T-helper 2 cell treated with Interferon-gamma antibody and Interleukin-4, amounts not matched to agents 5 μg/mL and 100 μg/mL, for 36 hours (primary cell): ENCODE measurements around the gene CCDC158.
"Not testable (repeated sequence)": the region's sequence is repeated elsewhere in the genome, so short reads cannot be mapped to it uniquely, and the experiment has no call there.

ENCODE experiments used
- DNase-seq: peaks from one replicate; pipeline ENCODE4 v3.0.0; 2021; ENCODE audit warnings: low spot score
- H3K27ac Mint-ChIP-seq: one replicate; pipeline ENCODE4 v1.8.0; 2021; ENCODE audit warnings: mild to moderate bottlenecking, mixed read lengths
- H3K27me3 Mint-ChIP-seq: one replicate; pipeline ENCODE4 v1.8.0; 2021; ENCODE audit warnings: low read depth, mixed read lengths
- H3K36me3 Mint-ChIP-seq: one replicate; pipeline ENCODE4 v1.8.0; 2021; ENCODE audit warnings: low read depth, mixed read lengths
- H3K4me1 Mint-ChIP-seq: one replicate; pipeline ENCODE4 v1.8.0; 2021; ENCODE audit warnings: low read depth, mixed read lengths
- H3K4me3 Mint-ChIP-seq: one replicate; pipeline ENCODE4 v1.8.0; 2022; ENCODE audit warnings: mild to moderate bottlenecking, moderate library complexity, mixed read lengths
- H3K9me3 Mint-ChIP-seq: one replicate; pipeline ENCODE4 v1.8.0; 2021; ENCODE audit warnings: mixed read lengths

The CCDC158 gene

DNA sequence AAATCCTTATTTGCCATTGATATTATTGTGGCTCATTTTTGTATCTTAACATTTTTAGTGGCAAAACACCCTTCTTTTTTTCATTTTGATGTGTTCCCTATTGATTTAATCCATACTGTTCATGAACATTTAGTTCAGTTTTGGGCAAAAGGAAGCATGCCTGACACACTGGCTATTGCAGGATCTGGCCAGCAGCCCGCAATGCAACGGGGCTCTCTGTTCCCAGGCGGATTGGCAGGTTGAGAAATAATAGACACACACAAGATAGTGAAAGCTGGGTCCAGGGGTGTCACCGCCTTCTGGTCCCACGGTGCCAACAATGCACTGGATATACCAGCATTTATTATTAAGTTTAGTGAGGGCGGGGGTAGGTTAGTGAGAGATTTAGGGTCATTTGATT lies 139.3 kb downstream of the CCDC158 start:
- not testable (repeated sequence) for H3K4me3 Mint-ChIP-seq

DNA sequence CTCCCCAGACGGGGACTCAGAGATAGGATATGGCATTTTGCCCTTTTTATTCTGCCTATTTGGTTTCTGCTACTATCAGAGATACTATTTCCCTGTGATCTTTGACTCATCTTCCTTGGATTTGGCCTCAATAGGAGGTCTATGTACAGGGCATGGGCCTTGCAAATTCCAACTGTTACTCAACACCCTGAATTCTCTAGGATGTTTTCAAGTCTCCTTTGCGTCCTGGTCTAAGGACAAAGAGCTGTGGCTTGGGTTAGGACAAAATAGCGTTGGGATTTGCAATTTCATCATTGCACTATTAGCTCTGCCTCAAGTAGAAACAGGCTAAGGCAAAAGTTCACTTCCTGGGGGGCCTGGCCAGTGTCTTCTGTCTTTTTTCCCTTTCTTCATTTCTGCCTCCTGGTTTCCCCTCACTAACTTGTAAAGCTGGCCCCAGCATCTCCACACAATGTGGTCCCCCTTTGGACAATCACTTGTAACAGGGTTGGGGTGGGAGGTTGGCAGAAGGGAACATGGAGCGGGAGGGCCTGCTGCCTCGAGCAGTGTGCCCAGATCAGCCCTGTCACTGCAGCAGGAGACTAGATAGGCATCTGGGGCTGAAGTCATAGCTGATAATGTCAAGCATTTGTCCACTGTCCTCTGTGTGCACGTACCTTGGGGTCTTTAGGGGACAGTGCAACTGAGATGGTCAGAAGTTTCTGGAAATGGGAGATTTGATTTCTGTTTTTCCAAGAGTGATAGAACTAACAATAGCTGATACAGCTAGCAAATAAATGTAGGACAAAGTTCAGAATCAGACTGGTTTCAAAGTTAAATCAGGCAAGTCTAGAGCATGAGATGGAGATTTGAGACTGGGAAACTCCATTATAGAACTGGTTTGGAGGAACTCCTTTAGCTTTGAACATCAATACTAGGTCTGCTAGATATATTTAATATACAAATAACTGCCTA lies 140.2 kb downstream of the CCDC158 start:
- H3K9me3 Mint-ChIP-seq: no peaks in the 10 kb centered on the region
- no peak overlapping the region for H3K4me3 Mint-ChIP-seq
- H3K27ac Mint-ChIP-seq: no peak overlapping the region
- H3K36me3 Mint-ChIP-seq: no peaks in the 10 kb centered on the region
- DNase-seq: no peak
- no peaks in the 10 kb centered on the region for H3K4me1 Mint-ChIP-seq
- peaks cover 26% of the 10 kb centered on the region for H3K27me3 Mint-ChIP-seq

More for the DNA sequence above, 139.3 kb downstream of the CCDC158 start:
- H3K4me1 Mint-ChIP-seq, H3K9me3 Mint-ChIP-seq, H3K27ac Mint-ChIP-seq, H3K36me3 Mint-ChIP-seq, DNase-seq: not testable (repeated sequence)
- H3K27me3 Mint-ChIP-seq: peaks cover 28% of the 10 kb centered on the region

DNA sequence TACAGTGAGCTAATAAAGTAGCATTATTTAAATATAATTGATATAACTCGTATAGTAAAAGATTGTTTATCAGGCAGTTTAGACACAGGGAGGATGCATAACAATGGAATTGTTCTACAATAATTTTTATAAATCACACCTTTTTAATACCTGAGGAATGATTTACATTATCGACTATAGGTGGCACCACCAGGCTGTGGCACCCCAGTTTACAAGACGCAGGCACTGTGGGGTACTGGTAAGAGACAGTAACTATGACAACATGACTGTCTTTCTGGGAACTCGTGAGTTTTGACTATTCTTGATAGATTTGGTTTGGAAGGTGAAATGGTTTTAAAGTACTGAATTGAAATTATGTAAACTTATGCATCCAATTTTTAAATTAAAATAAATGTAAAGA lies 141.5 kb downstream of the CCDC158 start:
- DNase-seq: no peak
- H3K36me3 Mint-ChIP-seq: no peaks in the 10 kb centered on the region
- no peaks in the 10 kb centered on the region for H3K9me3 Mint-ChIP-seq
- H3K4me3 Mint-ChIP-seq: no peak overlapping the region
- no peaks in the 10 kb centered on the region for H3K4me1 Mint-ChIP-seq
- peaks cover 29% of the 10 kb centered on the region for H3K27me3 Mint-ChIP-seq
- H3K27ac Mint-ChIP-seq: no peak overlapping the region

DNA sequence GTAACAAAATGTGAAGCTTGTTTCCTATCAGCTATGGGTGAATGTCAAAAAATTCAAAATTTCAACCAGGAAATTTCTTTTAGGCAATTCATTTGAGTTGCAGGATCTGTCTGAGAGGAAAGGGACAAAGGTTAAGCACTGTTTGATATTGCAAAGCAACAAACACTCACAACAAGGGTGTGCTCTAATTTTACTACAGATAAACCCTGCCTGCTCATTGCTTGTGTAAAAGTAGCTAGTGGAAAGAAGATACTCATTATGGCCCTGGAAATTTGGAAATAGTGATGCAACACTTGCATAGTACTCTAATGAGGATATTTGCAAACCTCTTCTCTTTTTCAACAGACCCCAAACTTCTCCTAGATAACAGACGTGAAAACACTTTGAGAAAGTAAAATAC lies 142.4 kb downstream of the CCDC158 start:
- Mint-ChIP-seq H3K9me3 (no peaks in the 10 kb centered on the region), H3K36me3 (no peaks in the 10 kb centered on the region), H3K27ac (no peak overlapping the region), H3K4me3 (no peak overlapping the region), H3K4me1 (no peaks in the 10 kb centered on the region), H3K27me3 (peaks cover 30% of the 10 kb centered on the region)
- DNase-seq: no peak

DNA sequence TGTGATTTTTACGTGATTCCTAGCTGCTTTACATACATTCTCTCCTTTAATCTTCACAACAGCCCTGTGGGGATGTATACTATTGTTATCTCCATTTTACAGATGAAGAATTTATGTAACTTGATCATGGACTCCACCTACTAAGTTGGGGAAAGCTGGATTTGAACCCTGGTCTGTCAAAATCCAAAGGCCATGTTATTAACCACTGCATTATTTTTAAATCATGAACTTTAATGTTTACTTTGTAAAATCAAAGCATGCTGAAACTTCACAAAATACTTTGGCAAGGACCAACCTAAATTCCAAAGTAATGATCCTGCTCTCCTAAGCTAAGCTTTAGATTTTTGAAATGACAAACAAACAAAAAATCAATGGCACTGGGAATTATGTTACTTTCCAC lies 143.3 kb downstream of the CCDC158 start:
- Mint-ChIP-seq H3K27ac (no peak overlapping the region), H3K36me3 (no peaks in the 10 kb centered on the region), H3K4me3 (no peak overlapping the region), H3K9me3 (no peaks in the 10 kb centered on the region), H3K27me3 (peaks cover 35% of the 10 kb centered on the region), H3K4me1 (no peaks in the 10 kb centered on the region)
- DNase-seq: no peak

DNA sequence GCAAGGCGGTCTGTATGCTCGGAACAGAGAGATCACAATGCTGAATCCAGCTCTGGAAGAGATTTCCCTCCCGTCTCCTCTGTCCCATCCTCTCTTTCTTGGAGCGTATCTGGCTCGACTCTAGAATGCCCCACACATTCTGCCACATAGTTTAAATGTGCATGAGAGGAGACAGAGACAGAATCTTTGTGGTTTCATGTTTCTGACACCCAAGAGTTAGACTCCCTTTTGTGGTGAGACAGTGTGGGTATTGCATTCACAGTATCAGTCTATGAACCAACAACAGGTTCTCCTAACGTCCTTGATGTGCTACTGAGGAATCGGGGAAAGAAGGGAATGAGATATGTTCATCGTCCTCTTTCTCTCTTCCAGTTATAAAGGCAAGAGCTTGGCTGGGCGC lies 144.1 kb downstream of the CCDC158 start:
- H3K27ac Mint-ChIP-seq: no peak overlapping the region
- H3K4me3 Mint-ChIP-seq: no peak overlapping the region
- H3K4me1 Mint-ChIP-seq: no peaks in the 10 kb centered on the region
- H3K27me3 Mint-ChIP-seq: peaks cover 35% of the 10 kb centered on the region
- H3K9me3 Mint-ChIP-seq: no peaks in the 10 kb centered on the region
- no peak for DNase-seq
- no peaks in the 10 kb centered on the region for H3K36me3 Mint-ChIP-seq

DNA sequence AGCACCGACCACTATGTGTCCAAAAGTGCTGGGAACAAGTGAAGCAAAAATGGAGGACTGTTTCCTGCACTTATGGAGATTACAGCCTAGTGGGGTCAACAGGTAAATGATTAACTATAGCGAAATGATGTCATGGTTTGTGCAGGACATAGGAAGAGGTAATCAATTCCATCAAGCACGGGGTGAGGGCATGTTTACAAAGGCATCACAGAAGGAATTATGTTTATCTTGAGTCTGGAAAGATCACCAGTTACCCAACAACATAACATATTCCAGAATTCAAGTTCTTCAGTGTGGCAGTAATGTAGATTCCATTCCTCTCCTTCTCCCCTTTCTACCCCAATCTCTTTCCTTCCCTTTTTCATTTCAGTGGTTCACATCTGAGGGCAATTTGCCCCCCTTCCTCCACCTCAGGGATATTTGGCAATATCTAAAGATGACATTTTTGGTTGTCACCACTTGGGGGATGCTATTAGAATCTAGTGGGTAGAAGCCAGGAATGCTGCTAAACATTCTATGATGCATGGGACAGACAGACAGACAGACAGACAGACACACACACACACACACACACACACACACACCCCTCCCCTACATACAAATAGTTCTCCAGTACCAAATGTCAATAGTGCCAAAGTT lies 145.3 kb downstream of the CCDC158 start:
- H3K4me1 Mint-ChIP-seq: no peaks in the 10 kb centered on the region
- peaks cover 38% of the 10 kb centered on the region for H3K27me3 Mint-ChIP-seq
- H3K27ac Mint-ChIP-seq: no peak overlapping the region
- no peaks in the 10 kb centered on the region for H3K36me3 Mint-ChIP-seq
- no peak overlapping the region for H3K4me3 Mint-ChIP-seq
- H3K9me3 Mint-ChIP-seq: no peaks in the 10 kb centered on the region
- DNase-seq: no peak

DNA sequence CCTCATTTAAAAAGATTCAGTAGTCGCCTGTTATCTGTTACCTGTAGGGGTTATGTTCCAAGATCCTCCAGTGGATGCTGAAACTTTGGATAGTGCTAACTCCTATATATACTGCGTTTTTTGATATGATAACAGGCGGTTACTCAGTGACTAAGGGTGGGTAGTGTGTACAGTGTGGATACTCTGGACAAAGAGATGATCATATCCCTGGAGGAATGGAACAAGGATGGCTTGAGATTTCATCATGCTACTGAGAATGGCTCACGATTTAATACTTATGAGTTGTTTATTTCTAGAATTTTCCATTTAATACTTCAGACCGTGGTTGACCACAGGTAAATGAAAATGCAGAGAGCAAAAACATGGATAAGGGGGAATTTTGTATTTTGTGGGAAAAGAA lies 147.9 kb downstream of the CCDC158 start:
- Mint-ChIP-seq H3K36me3 (no peaks in the 10 kb centered on the region), H3K9me3 (no peaks in the 10 kb centered on the region), H3K27me3 (peaks cover 34% of the 10 kb centered on the region), H3K27ac (no peak overlapping the region), H3K4me3 (no peak overlapping the region), H3K4me1 (no peaks in the 10 kb centered on the region)
- no peak for DNase-seq

DNA sequence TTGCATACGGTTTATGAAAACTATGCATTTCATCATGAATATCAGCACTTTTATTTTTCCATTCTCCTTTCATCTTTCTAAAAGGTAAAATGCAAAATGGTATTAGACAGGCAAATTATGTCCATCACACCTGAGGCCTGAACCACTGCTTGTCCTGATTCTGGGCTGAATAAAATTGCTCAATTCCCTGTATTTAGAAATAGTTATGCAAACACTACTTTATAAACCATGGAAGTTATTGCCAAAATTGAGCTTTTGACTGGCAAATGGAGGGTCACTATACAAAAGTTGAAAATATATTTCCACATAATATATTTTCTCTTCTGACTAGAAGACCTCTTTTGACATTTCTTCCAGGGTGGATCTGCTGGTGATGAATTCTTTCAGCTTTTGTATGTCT lies 148.4 kb downstream of the CCDC158 start:
- H3K9me3 Mint-ChIP-seq: no peaks in the 10 kb centered on the region
- no peak overlapping the region for H3K27ac Mint-ChIP-seq
- no peak overlapping the region for H3K4me3 Mint-ChIP-seq
- H3K27me3 Mint-ChIP-seq: peaks cover 34% of the 10 kb centered on the region
- no peaks in the 10 kb centered on the region for H3K36me3 Mint-ChIP-seq
- no peaks in the 10 kb centered on the region for H3K4me1 Mint-ChIP-seq
- DNase-seq: no peak

DNA sequence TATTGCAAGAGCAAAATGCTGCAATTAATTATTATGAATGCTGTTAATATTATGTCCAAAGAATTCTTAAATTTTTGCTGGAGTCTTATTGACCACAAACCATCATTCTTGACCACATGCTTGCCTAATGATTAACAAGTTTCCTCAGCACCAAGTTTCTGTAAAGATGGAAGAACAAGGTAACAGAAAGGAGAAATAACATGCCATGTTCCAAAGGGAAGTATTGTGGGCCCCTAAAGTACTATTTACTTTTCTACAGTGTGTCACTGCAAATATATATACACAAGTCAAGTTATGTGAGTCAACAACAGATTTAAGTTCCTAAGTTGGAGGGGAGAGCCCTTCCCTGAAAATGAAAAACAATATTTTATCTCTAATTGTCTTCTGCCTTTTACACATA lies 148.9 kb downstream of the CCDC158 start:
- Mint-ChIP-seq H3K27me3 (peaks cover 34% of the 10 kb centered on the region), H3K27ac (no peak overlapping the region), H3K9me3 (no peaks in the 10 kb centered on the region), H3K4me3 (no peak overlapping the region), H3K36me3 (no peaks in the 10 kb centered on the region), H3K4me1 (no peaks in the 10 kb centered on the region)
- DNase-seq: no peak

DNA sequence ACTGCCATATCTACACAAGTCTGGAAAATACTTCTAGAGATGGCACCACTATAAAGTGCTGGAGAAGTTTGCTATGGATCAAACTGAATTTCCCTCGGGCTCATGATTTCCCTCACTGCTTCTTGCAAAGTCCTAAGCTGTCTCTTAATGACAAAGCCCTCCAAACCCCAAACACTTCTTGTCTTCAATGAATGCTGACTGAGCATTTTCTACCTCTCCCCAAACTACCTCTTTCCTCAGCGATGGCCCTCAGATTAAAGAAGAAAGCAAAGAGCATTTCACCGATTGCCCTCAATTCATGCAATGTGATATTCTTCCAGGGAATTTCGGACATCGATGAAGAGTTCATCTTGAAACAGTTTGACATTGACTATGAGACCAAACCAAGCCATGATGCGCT lies 149.7 kb downstream of the CCDC158 start:
- Mint-ChIP-seq H3K36me3 (no peaks in the 10 kb centered on the region), H3K4me1 (no peaks in the 10 kb centered on the region), H3K27me3 (peaks cover 34% of the 10 kb centered on the region), H3K4me3 (no peak overlapping the region), H3K27ac (no peak overlapping the region), H3K9me3 (no peaks in the 10 kb centered on the region)
- no peak for DNase-seq

DNA sequence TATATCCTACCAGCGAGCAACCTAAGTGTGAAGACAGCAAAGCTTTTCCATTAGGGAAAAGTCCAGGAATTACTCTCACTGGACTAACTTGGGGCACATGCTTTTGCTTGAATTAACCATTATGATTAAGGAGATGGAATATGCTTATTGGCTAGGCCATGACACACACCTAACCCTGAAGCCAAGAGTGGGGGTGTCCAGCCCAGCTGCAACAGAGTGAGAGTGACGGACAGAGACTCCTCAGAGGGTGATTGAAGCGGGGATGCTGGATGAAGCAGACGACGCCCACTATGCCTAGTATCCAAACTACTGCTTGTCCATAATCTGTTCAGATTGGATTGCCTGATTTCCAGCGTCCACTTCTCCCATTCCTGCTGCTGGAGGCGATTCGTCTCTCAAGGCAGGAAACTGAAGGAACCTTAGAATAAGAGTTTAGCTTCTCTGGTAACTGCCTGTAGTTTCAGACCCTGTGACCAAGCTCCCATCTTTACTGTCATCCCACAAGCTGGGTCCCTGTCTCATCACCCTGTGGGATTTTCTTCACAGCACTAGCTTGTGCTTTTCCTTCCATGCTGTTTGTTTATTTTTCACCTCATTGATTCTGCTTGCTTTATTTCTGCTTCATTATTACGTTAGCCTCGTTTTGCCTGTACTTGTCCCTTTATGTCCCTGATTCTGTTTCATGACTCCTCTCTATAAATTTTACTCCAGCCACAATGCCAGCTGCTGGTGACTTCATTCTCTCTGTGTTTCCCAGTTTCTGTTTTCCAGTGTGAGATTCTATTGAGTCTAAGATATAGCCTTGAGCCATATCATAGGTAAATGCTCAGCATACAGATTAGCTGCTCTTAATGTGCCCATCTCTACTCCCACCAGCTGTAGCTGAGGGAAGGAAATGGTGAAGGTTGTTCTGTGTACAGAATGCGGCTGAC lies 150.4 kb downstream of the CCDC158 start:
- peaks cover 29% of the 10 kb centered on the region for H3K27me3 Mint-ChIP-seq
- DNase-seq: no peak
- H3K4me3 Mint-ChIP-seq: no peak overlapping the region
- H3K36me3 Mint-ChIP-seq: no peaks in the 10 kb centered on the region
- no peaks in the 10 kb centered on the region for H3K9me3 Mint-ChIP-seq
- no peaks in the 10 kb centered on the region for H3K4me1 Mint-ChIP-seq
- no peak overlapping the region for H3K27ac Mint-ChIP-seq

DNA sequence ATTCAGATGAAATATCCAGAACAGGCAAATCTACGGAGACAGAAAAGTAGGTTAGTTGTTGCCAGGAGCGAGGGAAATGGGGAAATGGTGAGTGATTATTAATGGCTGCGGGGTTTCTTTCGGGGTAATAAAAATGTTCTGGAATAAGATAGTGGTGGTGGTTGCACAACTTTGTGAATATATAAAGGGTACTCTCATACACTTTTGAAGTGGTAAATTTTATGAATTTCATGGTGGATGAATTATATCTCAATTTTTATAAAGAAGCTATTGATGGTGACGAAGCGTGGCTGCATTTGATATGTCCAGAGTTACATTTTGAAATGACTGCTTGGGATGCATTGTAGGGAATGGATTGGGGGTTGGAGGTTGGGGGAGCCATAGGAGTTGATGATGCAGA lies 153.1 kb downstream of the CCDC158 start:
- Mint-ChIP-seq H3K9me3 (no peaks in the 10 kb centered on the region), H3K4me3 (no peak overlapping the region), H3K27ac (no peak overlapping the region), H3K4me1 (no peaks in the 10 kb centered on the region), H3K27me3 (peaks cover 11% of the 10 kb centered on the region), H3K36me3 (no peaks in the 10 kb centered on the region)
- no peak for DNase-seq

DNA sequence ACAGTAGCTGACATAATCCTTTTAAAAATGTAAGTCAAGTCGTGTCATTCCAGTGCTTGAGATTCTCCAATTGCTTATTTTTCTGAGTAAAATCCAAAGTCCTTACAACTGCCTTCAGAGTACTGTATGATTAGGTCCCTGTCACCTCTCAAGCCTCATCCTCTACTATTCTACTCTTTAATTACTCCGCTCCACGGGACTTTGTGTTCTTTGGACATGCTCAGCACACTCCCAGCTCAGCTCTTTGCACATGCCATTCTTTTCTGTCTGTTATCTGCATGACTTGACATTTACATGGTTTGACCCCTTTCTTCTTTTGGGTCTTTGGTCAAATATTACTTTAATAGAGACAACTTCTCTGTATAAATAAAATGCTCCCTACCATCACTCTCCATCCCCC lies 154.3 kb downstream of the CCDC158 start:
- no peak overlapping the region for H3K27ac Mint-ChIP-seq
- no peak overlapping the region for H3K4me3 Mint-ChIP-seq
- no peak for DNase-seq
- H3K9me3 Mint-ChIP-seq: no peaks in the 10 kb centered on the region
- H3K27me3 Mint-ChIP-seq: peaks cover 13% of the 10 kb centered on the region
- H3K36me3 Mint-ChIP-seq: no peaks in the 10 kb centered on the region
- no peaks in the 10 kb centered on the region for H3K4me1 Mint-ChIP-seq
